Measurements from ENCODE around the gene MAVS.
"Not testable (repeated sequence)": the region's sequence is repeated elsewhere in the genome, so short reads cannot be mapped to it uniquely, and the experiment has no call there.

MAVS gene

DNA sequence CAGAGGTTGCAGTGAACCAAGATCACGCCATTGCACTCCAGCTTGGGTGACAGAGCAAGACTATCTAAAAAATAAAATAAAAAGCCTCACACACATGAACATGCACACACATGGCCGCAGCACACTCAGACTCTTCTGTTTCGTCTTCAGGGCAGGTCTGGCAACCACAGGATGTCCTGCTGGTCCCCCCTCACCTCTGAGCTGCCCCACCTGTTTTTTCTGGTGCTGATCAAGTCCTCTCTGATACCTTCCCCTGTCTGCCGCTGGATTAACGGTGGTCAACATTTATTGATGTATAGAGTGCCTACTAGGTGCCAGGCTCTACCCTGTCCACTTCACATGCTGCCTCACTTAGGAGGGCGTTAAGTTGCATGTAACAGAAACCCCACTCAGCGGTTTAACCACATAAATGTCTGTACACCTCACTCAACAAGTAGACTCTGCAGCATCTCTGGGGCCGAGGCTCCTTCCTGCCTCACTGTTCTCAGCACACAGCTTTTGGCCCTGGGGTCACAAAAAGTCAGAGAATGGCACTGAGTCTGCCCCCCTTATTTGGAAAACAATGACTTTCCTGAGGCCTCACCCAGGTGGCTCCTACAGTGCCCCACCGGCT is 30.8 kb upstream of the MAVS start:
- no peak for DNase-seq

DNA sequence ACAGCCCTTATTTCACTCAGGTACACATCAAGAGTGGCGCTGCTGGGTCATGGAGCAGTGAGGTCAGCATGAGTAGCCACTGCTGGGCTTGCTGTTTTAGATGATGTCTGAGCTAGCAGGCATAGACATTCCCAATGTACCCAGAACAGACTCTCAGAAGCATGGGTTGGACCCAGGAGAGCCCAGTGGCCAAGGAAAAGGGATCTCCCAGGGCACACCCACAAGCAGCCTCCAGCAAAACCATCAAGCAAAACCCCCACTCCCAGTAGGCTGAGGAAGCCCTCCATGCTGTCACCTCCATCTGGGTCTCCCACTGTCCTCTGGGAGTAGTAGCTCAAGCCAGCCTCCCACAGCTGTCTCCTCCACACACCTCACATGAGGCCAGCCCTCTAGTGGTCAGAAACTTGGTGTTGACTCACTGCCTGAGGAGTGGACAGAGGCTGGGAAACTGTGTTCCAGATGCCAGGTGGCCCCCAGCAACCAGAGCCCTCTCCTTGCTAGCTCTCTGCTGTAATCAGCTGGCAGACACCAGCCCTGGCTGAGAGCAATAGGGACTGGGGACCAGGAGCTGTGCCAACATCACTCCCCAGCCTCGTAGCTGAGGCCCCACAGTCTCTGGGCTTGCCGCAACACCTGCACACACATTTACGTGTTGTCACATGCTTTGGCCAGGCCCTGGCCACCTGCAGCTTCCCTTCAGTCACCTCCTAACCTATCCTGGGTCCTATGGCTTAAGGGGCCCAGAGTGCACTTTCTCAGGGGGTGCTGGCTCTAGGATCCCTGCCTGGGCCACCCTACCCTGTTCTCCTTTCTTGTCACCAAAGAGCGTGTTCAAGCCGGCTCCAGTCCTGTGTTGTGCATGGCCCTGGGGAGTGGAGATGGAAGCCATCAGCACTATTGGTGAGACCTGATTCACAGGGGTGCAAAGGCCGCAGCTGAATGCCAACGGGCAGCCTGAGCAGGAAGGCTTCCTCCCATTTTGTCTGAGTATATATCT is 28.2 kb upstream of the MAVS start:
- DNase-seq: no peak

DNA sequence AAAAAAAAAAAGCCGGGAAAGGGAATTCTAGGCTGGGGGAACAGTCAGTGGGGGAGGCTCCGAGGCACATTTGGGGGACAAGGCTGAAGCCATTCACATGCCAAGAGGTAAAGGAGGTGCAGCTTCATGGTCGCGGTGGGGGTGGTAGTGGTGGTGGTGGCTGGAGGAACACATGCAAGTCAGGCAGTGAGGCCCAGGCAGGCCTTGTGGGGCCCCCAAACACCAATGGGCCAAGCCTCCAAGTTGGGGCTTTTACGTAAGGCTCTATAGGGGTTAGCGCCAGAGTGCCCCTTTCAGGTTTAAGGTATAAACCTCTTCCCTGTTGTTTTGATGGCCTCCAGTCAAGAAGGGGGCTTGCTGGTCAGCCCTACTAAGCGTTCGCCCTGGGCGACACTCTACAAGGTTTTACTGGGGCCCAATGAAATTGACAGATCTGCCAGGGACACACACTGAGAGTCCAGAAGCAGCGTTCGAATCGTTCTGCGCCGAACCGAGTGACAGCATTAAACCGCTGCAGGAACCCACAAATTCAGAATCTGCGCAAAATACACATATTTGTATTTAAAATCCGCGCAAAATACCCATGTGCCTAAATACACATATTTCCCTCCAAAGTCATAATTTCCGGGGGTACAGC is 27.1 kb upstream of the MAVS start:
- no peak for DNase-seq

DNA sequence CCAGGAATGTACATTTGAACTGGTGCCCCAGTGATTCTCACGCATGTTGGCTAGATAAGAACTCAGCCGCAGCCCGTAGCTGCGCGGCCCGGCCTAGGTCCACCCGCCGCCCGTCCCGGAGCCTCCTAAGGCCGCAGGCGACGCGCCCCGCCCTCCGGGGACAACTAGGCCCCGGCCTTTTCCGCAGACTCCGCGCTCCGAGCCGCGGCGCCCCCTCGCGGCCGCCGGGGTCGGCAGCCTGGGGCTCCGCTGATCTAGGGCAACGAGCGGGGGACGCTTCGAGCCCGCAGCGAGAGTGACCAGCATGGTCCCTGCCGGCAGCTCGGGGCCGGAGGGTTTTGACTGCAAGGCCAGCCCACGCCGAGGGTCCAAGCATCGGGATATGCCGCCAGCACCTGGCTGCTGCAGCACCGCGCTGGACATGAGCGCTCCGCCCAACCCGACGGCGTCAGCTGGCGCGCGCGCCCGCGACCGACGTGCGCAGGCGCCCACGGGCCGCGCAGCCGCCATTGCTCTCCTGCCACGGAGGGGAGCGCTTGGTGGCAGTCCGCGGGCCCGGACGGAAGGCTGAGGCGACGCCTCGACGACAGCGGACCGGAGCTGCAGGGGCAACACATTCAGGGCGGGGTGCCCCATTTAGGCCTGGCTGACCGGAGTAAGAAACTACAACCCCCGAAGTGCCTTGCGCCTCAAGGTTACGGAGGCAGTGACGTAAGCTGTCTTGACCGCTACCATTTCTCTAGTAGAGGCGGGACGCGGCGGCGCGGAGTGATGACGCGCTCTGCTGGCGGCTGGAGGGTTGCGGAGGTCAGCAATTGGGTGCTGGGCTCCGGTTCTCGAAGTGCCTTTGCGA is 26.4 kb upstream of the MAVS start, which contains the start of gene AP5S1:
Gene AP5S1, plus strand, starts transcription at position 500 of the 853 bp plus-strand sequence. CDS start 1,571 bp downstream, outside the sequence.
- DNase-seq: peak; percentile 97

DNA sequence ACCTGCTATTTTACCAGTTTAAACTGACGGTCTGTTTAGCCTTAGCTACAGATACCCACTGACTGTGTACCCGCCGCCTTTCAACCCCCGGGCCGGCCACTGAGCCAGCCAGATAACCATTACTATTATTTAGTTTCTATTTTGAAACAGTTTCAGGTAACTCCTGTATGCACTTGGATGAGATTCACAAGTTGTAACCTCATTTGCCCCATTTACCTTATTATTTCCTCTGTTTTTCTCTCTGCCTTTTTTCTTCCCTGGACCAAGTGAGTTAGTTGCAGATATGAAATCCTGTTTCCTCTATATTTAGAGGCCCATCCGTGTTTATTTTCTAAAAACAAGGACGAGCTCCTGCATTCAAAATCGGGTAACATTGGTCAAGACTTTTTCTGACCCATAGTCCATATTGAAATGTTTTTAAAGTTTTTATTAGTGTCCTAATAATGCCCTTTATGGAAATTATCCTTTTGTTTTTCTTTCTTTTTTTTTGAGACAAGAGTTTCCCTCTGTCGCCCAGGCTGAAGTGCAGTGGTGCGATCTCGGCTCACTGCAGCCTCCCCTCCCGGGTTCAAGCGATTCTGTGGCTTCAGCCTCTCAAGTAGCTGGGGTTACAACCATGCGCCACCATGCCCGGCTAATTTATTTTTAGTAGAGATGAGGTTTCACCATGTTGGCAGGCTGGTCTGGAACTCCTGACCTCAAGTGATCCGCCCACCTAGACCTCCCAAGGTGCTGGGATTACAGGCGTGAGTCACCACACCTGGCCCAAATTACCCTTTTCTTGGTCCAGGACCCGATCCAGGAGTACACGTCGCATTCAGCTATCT is 25.5 kb upstream of the MAVS start:
- DNase-seq: no peak

DNA sequence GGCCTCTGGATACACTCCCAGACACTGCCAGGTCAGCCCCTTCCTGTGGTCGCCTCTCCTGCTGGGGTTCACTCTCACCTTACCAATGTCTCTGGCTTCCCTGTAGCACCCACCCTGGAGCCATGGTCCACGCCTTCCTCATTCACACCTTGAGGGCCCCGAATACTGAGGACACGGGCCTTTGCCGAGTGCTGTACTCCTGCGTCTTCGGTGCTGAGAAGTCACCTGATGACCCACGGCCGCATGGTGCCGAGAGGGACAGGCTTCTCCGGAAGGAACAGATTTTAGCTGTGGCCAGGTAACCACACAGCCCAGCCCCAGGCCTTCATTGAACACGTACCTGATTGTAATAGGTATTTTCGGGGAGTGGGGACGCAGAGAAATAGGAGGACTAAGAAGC is 24.6 kb upstream of the MAVS start:
- DNase-seq: no peak

DNA sequence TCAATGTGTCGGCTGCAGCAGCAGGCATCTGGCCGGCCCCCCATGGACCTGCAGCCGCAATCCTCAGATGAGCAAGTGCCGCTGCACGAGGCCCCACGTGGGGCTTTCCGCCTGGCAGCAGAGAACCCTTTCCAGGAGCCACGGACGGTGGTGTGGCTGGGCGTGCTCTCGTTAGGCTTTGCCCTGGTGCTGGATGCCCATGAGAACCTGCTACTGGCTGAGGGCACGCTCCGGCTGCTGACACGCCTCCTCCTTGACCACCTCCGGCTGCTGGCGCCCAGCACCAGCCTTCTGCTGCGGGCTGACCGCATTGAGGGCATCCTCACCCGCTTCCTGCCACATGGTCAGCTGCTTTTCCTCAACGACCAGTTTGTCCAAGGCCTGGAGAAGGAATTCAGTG is 22.8 kb upstream of the MAVS start:
- no peak for DNase-seq

DNA sequence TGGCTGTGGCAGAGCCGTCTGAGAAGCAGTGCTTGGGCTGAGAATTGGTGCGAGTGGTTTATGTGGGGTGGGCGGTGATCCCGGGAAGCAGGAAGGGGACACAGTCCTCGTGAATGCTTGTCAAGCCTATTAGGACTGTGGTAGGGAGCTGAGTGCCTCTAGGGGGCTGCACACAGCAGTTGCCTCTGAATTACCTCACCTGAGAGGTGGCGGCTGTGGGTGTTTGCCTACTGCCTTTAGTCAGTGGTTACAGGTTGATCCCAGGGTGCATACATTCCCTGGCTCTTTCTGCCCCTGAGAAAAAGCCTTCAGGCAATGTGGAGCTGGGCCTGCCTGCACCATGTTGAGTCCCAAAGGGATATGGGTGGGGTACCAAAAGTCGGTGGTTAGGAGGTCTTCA is 21.1 kb upstream of the MAVS start:
- no peak for DNase-seq

DNA sequence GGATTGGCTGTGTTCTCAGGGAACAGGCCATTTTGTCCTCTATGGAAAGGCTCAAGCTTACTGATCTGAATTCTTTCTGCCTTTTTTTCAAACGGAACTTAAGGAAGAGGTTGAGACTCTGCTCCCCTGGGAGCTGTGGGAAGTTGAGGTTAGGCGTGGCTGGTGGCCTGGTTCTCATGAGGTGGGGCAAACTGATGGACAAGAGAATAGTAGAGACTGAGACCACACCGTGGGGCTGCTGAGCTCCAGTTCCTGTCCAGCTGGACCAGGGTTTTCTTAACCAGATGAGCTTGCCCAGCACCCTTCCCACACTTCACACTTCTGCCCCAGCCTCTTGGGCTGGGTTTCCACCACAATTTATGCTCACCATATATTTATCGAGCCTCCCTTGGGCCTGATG is 20.2 kb upstream of the MAVS start:
- DNase-seq: no peak

DNA sequence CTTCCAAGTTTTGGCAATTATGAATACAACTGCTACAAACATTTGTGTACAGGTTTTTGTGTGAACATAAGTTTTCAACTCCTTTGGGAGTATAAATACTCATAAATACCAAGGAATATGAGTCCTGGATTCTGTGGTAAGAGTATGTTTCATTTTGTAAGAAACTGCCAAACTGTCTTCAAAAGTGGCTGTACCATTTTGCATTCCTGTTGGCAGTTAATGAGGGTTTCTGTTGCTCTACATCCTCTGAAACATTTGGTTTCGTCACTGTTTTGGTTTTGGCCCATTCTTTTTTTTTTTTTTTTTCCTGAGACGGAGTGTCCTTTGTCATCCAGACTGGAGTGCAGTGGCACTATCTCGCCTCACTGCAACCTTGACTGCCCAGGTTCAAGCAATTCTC is 17.8 kb upstream of the MAVS start:
- DNase-seq: no peak

DNA sequence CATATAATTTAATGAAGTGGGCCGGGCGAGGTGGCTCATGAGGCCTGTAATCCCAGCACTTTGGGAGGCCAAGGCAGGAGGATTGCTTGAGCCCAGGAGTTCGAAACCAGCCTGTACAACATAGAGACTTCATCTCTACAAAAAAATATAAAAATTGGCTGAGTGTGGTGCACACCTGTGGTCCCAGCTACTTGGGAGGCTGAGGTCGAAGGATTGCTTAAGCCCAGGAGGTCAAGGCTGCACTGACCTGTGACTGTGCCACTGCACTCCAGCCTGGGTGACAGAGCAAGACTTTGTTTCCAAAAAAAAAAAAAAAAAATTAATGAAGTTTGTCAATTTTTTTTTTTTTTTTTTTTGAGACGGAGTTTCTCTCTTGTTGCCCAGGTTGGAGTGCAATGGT is 16.7 kb upstream of the MAVS start:
- DNase-seq: not testable (repeated sequence)

DNA sequence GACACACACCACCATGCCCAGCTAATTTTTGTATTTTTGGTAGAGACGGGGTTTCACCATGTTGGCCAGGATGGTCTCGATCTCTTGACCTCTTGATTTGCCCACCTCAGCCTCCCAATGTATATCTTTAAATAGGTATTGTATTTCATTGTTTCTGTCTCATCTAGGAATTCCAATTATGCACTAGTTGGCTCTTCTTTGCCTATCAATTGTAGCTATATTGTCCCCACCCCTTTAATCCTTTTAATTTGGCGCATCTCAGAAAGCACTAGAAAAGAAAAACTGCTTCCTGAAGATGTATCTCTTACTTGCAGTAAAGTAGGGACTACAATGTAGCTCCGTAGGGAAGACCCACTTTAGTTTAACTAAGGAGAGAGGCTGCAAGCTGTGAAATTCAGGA is 10.5 kb upstream of the MAVS start:
- DNase-seq: no peak

DNA sequence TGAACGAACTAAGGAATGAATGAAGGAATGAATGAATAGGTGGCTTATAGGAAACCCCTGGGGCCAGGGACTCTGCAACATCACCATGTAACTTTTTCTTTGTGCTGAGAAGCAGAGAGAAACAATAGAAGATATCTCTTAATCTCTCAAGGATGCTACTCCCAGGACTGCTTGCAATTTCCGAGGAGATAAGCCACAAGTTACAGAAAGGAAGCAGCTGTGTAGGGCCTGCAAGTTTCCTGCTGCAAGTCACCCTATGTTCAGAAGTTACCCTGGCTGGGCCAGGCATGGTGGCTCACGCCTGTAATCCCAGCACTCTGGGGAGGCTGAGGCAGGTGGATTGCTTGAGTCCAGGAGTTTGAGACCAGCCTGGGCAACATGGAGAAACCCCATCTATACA is 7.3 kb upstream of the MAVS start:
- DNase-seq: no peak

DNA sequence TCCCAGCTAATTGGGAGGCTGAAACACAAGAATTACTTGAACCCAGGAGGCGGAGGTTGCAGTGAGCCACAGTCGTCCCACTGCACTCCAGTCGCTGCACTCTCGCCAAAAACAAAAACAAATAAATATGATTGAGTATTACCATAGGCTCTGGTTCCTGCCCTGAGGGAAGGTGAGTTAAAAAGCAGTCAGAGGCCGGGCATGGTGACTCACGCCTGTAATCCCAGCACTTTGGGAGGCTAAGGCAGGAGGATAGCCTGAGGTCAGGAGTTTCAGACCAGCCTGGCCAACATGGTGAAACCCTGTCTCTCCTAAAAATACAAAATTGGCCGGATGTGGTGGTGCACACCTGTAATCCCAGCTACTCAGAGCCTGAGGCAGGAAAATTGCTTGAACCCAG is 6.4 kb upstream of the MAVS start:
- not testable (repeated sequence) for DNase-seq

DNA sequence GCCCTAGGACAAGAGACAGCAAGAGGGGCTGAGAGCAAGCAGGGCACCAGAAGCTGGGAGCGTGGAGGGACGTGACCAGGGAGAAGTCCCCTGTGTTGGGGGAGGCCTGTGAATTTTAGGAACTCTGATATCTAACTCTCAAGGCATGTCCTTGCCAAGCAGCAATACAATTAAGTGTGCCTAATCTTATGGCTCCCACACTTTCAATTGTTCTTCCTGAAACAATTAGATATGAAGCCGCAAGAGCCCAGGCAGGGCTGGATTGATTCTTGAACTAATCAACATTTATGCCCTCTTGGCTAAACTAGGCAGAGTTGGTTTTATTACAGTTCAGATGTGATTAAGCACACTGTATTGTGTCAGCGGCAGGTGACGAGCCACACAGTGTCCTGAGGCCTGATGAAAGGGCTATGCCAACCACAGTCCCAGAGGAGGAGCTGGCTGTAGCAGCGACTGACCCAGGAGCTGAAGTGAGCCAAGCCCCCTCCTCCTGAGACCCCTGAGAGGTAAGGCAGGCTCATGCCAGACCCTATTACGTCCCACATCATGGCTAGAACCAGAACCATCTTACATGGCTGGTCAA is 4.2 kb upstream of the MAVS start:
- no peak for DNase-seq

DNA sequence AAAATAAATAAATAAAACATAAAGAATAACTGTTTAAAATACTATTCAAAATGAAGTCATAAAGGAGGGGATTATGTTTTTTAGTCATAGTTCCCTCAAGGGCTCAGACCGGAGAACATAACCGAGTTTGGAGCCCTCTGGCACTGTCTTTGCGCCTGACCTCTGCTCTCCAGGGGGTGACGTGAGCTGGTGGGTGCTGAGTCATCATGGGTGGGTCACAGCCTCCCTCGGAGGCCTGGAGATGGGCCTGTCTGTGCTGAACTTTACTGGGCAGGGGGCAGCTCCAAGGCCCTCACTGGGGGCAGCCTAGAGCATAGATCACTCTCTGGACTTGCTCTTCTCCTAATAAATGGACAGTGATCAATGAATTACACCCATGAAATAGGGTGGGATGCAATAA is 3.1 kb upstream of the MAVS start:
- DNase-seq: peak; percentile 18

DNA sequence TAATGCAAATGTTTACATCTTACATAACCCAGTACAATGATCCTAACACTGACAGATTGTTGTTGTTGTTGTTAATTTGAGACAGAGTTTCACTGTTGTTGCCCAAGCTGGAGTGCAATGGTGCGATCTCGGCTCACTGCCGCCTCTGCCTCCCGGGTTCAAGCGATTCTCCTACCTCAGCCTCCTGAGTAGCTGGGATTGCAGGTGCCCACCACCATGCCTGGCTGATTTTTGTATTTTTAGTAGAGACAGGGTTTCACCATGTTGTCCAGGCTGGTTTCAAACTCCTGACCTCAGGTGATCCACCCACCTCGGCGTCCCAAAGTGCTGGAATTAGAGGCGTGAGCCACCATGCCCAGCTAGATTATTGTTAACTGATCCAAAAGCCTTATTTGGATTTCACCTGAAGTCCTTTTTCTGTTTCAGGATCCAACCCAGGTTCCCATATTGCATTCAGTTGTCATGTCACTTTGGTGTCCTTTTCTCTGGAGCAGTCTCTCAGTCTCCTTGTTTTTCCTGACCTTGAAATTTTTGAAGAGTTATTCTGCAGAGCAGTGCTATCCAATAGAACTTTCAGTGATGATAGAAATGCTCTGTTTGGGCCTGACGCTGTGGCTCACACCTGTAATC is 2.5 kb upstream of the MAVS start:
- not testable (repeated sequence) for DNase-seq

DNA sequence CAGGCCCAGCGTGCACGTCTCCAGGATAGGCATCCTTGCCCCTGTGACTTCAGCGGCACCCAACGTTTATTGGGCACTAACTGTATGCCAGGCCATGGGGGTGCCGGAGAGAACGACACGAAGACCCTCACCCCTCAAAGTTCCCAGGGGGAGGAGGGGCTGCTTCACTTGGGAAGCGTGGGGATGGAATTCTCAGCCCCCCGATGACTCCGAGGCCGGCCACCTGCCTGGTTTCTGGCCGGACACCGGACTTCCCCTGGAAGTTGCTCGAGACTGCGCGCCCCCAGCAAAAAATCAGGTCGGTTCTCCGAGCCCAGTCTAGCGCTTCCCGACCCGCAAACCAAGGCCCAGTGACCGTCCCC is 275 bp upstream of the MAVS start:
- DNase-seq: no peak

DNA sequence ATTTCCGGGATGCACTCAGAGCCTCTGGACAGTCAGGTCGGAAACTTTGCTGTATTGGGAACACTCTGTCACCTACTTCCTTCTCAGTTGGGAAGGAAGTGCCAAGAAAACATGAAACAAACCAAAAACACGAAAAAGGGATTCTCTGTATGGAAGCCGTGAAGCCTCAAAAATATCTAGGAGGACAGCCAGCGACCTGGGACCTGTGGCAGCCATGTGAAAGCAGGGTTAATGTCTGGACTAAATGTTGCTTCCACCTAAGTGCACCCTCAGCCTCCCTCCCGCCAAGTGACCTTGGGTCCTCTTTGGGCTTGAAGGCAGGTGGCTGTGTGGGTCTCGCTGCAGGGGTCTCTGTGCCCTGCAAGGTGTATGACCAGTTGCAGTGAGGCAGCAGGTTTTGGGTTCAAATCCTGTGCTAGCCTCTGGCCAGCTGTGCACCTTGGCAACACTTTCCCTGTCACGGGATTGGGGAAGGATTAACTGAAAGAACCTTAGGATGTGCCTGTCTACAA is 851 bp downstream of the MAVS start:
- no peak for DNase-seq

DNA sequence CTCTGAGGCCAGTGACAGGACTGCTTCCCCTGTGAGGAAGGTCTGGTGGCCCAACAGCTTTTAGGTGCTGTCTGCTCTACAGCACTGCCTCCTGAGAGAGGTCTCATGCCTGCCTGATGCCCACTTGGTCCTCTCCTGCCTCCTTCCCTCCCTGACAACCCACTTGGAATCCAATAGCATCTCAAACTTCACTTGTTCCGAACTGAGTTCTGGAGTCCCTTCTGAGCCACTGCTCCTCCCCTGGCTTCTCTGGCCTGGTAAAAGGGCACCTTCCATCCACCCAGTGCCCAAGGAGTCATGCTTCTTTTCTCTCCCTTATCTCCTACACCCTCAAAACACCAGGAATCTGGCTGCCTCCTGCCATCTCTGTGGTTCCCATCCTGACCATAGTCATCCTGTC is 1.9 kb downstream of the MAVS start:
- DNase-seq: no peak

DNA sequence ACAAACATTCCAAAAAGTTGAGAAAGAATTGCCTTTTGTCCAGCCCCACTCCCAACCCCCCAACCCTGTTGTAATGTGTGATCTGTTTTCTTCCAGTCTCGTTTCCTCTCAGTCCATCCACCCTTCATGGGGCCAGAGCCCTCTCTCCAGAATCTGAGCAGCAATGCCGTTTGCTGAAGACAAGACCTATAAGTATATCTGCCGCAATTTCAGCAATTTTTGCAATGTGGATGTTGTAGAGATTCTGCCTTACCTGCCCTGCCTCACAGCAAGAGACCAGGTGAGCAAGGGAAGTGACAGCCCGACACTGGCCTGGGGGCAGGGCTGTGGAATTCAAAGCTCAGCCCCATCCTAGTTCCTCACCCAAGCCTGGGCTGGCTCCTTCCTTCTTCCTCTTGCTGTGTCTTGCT is 7.8 kb downstream of the MAVS start:
- DNase-seq: no peak
